ENCODE data around the gene DCLK2.

- TF ChIP-seq, protein P1, sequence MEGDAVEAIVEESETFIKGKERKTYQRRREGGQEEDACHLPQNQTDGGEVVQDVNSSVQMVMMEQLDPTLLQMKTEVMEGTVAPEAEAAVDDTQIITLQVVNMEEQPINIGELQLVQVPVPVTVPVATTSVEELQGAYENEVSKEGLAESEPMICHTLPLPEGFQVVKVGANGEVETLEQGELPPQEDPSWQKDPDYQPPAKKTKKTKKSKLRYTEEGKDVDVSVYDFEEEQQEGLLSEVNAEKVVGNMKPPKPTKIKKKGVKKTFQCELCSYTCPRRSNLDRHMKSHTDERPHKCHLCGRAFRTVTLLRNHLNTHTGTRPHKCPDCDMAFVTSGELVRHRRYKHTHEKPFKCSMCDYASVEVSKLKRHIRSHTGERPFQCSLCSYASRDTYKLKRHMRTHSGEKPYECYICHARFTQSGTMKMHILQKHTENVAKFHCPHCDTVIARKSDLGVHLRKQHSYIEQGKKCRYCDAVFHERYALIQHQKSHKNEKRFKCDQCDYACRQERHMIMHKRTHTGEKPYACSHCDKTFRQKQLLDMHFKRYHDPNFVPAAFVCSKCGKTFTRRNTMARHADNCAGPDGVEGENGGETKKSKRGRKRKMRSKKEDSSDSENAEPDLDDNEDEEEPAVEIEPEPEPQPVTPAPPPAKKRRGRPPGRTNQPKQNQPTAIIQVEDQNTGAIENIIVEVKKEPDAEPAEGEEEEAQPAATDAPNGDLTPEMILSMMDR (conservative IDR thresholded peaks at IDR 0.05; ENCODE audit: low read length): no peak
- no peak for TF ChIP-seq EZH2phosphoT487 (IDR thresholded peaks at IDR 0.05; ENCODE audit: borderline replicate concordance, low read depth, low read length)
Measured at GRCh38 chr4:150247184-150247583, 168.9 kb downstream of the DCLK2 start.

All from OCI-LY7 (cell line).